ENCODE results near the gene SGCG. TPM values are rescaled to one million over a fixed set of nuclear protein-coding genes. Genes with fewer than 3 reads are reported as not detected.

The SGCG gene
- total and polyA plus RNA-seq, 9 donors: 0.15 to 2.6 (median 1.1) TPM; not detected in 5

DNA sequence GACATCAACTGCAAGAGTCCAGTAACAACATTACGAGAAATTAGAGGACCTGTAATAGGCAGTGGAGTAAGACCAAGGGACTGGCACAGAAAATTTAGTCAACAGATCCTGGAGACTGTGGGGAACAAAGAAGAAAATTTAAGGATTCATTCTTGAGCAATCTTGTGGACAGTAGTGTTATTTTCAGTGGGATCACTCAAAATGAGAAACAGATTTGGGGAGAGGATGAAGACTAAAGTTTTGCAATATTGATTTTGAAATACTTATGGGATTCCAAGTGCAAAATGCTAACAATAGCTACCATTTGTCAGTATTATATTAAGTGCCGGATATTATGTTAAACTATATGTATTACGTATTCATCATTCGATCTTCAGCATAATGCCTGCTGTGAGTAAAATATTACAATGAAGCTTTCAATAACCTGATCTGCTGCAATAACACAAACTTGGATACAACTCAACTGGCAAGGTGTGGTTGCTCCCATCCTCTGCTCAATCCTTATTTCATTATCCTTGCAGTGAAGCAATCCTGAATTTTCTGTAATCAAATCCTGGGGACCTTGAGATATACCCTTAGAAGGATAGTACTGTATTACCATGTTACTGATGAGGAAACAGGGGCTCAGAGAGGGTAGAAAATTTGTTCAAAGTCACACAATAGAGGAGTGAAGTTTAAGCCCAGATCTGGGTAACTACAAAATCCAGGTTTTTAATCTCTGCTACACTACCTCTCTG, 168.6 kb downstream of the SGCG start:
- WGBS, 3 donors: 95% methylated on average over 4 of the region's 4 CpGs
- Histone ChIP-seq H3K36me3 (no peaks in the 10 kb centered on the region), H3K4me1 (ENCODE audit: insufficient read depth) (peaks cover 12% of the 10 kb centered on the region), H3K4me3 (no peak overlapping the region), H3K9me3 (no peaks in the 10 kb centered on the region), H3K27ac (no peak overlapping the region), H3K27me3 (no peaks in the 10 kb centered on the region)
- no peak for TF ChIP-seq POLR2A (IDR thresholded peaks at IDR 0.05)
- TF ChIP-seq, protein P1, sequence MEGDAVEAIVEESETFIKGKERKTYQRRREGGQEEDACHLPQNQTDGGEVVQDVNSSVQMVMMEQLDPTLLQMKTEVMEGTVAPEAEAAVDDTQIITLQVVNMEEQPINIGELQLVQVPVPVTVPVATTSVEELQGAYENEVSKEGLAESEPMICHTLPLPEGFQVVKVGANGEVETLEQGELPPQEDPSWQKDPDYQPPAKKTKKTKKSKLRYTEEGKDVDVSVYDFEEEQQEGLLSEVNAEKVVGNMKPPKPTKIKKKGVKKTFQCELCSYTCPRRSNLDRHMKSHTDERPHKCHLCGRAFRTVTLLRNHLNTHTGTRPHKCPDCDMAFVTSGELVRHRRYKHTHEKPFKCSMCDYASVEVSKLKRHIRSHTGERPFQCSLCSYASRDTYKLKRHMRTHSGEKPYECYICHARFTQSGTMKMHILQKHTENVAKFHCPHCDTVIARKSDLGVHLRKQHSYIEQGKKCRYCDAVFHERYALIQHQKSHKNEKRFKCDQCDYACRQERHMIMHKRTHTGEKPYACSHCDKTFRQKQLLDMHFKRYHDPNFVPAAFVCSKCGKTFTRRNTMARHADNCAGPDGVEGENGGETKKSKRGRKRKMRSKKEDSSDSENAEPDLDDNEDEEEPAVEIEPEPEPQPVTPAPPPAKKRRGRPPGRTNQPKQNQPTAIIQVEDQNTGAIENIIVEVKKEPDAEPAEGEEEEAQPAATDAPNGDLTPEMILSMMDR (IDR thresholded peaks at IDR 0.05): no peak
- TF ChIP-seq EP300 (IDR thresholded peaks at IDR 0.05): no peak
- intact Hi-C loops (cut with DNase I): no loop called here
- no peak for DNase-seq

DNA sequence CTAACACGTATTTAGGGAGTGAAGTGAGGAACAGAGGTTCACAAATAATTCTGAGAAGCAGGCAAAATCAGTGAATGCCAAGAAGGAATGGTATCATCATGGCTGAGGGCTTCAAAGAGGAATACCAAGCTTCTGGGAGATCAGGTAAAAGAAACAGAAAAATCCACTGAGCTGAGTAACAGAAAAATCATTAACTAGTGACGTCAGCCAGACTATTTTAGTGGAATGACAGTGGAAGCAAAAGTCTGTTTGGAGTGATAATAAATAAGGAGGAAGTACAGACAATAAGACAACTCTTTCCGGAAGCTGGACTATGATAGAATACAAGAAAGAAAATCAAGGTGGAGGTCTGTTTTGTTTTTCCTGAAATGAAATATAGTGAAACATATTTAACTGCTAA, 169.2 kb downstream of the SGCG start:
- Histone ChIP-seq H3K27ac (no peak overlapping the region), H3K4me1 (ENCODE audit: insufficient read depth) (peaks cover 10% of the 10 kb centered on the region), H3K27me3 (no peaks in the 10 kb centered on the region), H3K36me3 (no peaks in the 10 kb centered on the region), H3K4me3 (no peak overlapping the region), H3K9me3 (no peaks in the 10 kb centered on the region)
- intact Hi-C loops (cut with DNase I): no loop called here
- DNase-seq: no peak
- TF ChIP-seq, protein P1 (IDR thresholded peaks at IDR 0.05): no peak
- TF ChIP-seq EP300 (IDR thresholded peaks at IDR 0.05): no peak
- TF ChIP-seq POLR2A (IDR thresholded peaks at IDR 0.05): no peak
- 80 to 89% (median 86%) methylated on average over 3 of the region's 3 CpGs for WGBS, 3 donors

DNA sequence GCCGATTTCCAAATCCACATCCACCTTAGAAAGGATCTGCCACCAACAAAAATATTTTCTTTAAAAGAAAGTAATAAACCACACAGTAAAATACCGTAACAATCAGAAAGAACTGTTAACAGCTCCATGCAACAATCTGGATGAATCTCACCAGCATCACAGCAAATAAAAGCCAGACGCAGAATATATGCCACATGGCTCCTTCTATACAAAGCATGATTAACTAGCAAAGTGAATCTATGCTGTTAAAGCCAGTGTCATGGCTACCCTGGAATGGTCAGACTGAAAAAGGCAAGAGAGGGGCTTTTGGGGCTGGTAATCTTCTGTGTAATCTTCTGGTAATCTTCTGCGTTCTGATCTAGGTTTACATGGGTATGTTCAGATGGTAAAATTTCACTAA, 171.4 kb downstream of the SGCG start:
- TF ChIP-seq, protein P1 (IDR thresholded peaks at IDR 0.05): no peak
- no peak for TF ChIP-seq POLR2A (IDR thresholded peaks at IDR 0.05)
- TF ChIP-seq EP300 (IDR thresholded peaks at IDR 0.05): no peak
- DNase-seq: no peak
- 68 to 71% (median 69%) methylated on average over 4 of the region's 4 CpGs for WGBS, 3 donors
- no peak overlapping the region for H3K27ac ChIP-seq
- H3K4me1 ChIP-seq (ENCODE audit: insufficient read depth): peaks cover 8% of the 10 kb centered on the region
- H3K4me3 ChIP-seq: no peak overlapping the region
- no peaks in the 10 kb centered on the region for H3K36me3 ChIP-seq
- no peaks in the 10 kb centered on the region for H3K27me3 ChIP-seq
- intact Hi-C loops (cut with DNase I): no loop called here
- no peaks in the 10 kb centered on the region for H3K9me3 ChIP-seq

DNA sequence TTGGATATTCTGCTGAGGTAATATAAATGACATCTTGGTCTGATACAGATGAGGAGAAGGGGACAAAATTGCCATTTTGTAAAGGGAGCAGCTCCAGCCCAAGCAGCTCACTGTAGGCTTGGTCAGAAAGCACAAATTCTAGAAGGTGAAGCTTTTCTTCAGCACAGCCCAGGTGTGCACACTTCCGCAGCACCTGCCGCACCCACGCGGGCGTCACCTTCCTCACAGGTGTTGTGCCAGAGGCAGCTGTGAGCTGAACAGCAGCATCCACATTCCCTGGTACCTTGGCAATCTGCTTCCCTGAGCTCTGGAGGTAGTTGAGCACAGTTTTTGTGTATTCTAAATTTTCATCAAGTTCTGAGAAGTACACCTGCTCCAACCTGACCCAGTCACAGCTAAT, 173.7 kb downstream of the SGCG start:
- Histone ChIP-seq H3K9me3 (no peaks in the 10 kb centered on the region), H3K27ac (no peak overlapping the region), H3K4me3 (no peak overlapping the region), H3K4me1 (ENCODE audit: insufficient read depth) (no peaks in the 10 kb centered on the region), H3K27me3 (no peaks in the 10 kb centered on the region), H3K36me3 (no peaks in the 10 kb centered on the region)
- 91 to 93% (median 92%) methylated on average over 5 of the region's 5 CpGs for WGBS, 3 donors
- TF ChIP-seq, protein P1 (IDR thresholded peaks at IDR 0.05): no peak
- no peak for TF ChIP-seq EP300 (IDR thresholded peaks at IDR 0.05)
- no peak for DNase-seq
- intact Hi-C loops (cut with DNase I): no loop called here
